GM20431 (cell line): Measurements from ENCODE around the gene CTBP2.

Source experiments
- in situ Hi-C: fragments of 300-500 bp; cut with MseI, MboI; formaldehyde crosslinking; loops from one replicate; pipeline ENCODE4 v1.15.0; 2020; ENCODE audit warnings: low sequenced_read_pairs; ENCODE audit not compliant: unreplicated experiment

CTBP2 gene

GRCh38 chr10:125129076-125129458, 31.3 kb downstream of the CTBP2 start:
- in situ Hi-C loops, result no loop called here

GRCh38 chr10:125128397-125129075, 31.8 kb downstream of the CTBP2 start:
- in situ Hi-C loops, result no loop called here

GRCh38 chr10:125127986-125128385, 32.4 kb downstream of the CTBP2 start:
- in situ Hi-C loops, result no loop called here

- in situ Hi-C loops, result no loop called here
Measured at GRCh38 chr10:125127110-125127509, 33.3 kb downstream of the CTBP2 start.

- in situ Hi-C loops, result no loop called here
Measured at GRCh38 chr10:125125951-125126735, 34.2 kb downstream of the CTBP2 start.

- in situ Hi-C loops, result no loop called here
Measured at GRCh38 chr10:125124907-125125306, 35.5 kb downstream of the CTBP2 start.

- in situ Hi-C loops, result no loop called here
Measured at GRCh38 chr10:125124115-125124487, 36.3 kb downstream of the CTBP2 start.

- in situ Hi-C loops, result no loop called here
Measured at GRCh38 chr10:125123476-125124114, 36.8 kb downstream of the CTBP2 start.

GRCh38 chr10:125122566-125122965, 37.8 kb downstream of the CTBP2 start:
- in situ Hi-C loops, result no loop called here

- in situ Hi-C loops, result no loop called here
Measured at GRCh38 chr10:125121003-125121402, 39.4 kb downstream of the CTBP2 start.

GRCh38 chr10:125120053-125120710, 40.2 kb downstream of the CTBP2 start:
- in situ Hi-C loops, result no loop called here

- in situ Hi-C loops, result no loop called here
Measured at GRCh38 chr10:125118701-125119100, 41.7 kb downstream of the CTBP2 start.

- in situ Hi-C loops, result no loop called here
Measured at GRCh38 chr10:125118011-125118611, 42.3 kb downstream of the CTBP2 start.

GRCh38 chr10:125116652-125117310, 43.6 kb downstream of the CTBP2 start:
- in situ Hi-C loops, result no loop called here

- in situ Hi-C loops, result no loop called here
Measured at GRCh38 chr10:125116041-125116649, 44.2 kb downstream of the CTBP2 start.

- in situ Hi-C loops, result no loop called here
Measured at GRCh38 chr10:125115409-125115808, 45.0 kb downstream of the CTBP2 start.

GRCh38 chr10:125114761-125115391, 45.5 kb downstream of the CTBP2 start:
- in situ Hi-C loops, result no loop called here

GRCh38 chr10:125113691-125114371, 46.5 kb downstream of the CTBP2 start:
- in situ Hi-C loops, result no loop called here
